Gastroesophageal sphincter (tissue), 3 donors: ENCODE measurements around the gene MEOX1.

Experiments used
- POLR2AphosphoS5 ChIP-seq: sonication (generic); formaldehyde crosslinking; IDR thresholded peaks from one replicate; pipeline ENCODE4 v1.6.1; 2017; ENCODE audit warnings: antibody characterized with exemption
- TF ChIP-seq, protein P1 (sequence below), 4 experiments: fragments of 200-600 bp in 2 of 4; fragments of 450-650 bp in 2 of 4; sonication (generic) in 1 of 4; IDR thresholded peaks; one replicate each; pipeline ENCODE4 v1.5.1; 2017 to 2019; ENCODE audit warnings: antibody characterized with exemption in 4 of 4, mild to moderate bottlenecking in 2 of 4, moderate library complexity in 2 of 4

DNA sequence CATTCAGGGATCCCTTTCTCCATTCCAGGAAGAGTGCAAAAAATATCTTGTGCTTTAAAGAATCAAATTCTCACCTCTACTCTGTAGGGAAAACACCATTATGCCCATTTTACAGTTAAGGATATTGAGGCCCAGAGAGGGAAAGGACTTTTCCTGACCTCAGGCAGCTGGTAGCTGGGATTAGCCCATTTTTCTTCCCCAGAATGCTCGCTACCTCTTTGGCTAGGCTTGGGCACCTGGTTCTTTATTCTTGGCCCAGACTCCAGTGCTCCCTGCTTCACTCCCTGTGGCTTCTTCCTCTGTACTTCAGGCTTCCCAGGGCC lies 45.7 kb downstream of the MEOX1 start:
- TF ChIP-seq, protein P1, sequence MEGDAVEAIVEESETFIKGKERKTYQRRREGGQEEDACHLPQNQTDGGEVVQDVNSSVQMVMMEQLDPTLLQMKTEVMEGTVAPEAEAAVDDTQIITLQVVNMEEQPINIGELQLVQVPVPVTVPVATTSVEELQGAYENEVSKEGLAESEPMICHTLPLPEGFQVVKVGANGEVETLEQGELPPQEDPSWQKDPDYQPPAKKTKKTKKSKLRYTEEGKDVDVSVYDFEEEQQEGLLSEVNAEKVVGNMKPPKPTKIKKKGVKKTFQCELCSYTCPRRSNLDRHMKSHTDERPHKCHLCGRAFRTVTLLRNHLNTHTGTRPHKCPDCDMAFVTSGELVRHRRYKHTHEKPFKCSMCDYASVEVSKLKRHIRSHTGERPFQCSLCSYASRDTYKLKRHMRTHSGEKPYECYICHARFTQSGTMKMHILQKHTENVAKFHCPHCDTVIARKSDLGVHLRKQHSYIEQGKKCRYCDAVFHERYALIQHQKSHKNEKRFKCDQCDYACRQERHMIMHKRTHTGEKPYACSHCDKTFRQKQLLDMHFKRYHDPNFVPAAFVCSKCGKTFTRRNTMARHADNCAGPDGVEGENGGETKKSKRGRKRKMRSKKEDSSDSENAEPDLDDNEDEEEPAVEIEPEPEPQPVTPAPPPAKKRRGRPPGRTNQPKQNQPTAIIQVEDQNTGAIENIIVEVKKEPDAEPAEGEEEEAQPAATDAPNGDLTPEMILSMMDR (IDR thresholded peaks at IDR 0.05) = no peak
- TF ChIP-seq POLR2AphosphoS5 = no peak
